ENCODE measurements around the gene MRFAP1L1.

- TF ChIP-seq EZH2 (IDR thresholded peaks at IDR 0.05; ENCODE audit: borderline replicate concordance, low read length) (no peak), CTCF (IDR thresholded peaks at IDR 0.05; ENCODE audit: low read length) (no peak)
Measured at GRCh38 chr4:6758728-6759127, 49.1 kb upstream of the MRFAP1L1 start.

Measured in OCI-LY1 (cell line).